GM12878 (cell line): ENCODE measurements around the gene SPIRE1. TPM values are rescaled to one million over a fixed set of nuclear protein-coding genes. Genes with fewer than 3 reads are reported as not detected.

Experiments
- ATAC-seq: fragments of 200-7000 bp; cut with Tn5 transposase; 3 replicates; pipeline ENCODE4 v1.9.1; 2020; ENCODE audit warnings: mild to moderate bottlenecking, moderate library complexity
- BruUV-seq: library from RNA; stranded (reverse); fragments of 400-500 nt; replicated peaks from 2 replicates; lab custom pipeline; 2021; lab: Mats Ljungman, UMichigan
- CTCF ChIA-PET: fragments of 300-600 bp; sonication (Branson Sonifier 250); formaldehyde crosslinking; extraction: SDS; loops from one replicate; lab custom pipeline; 2021; ENCODE audit warnings: inconsistent platforms; lab: Yijun Ruan, JAX
- POLR2A ChIA-PET: fragments of 350-600 bp; formaldehyde crosslinking; extraction: SDS; loops from one replicate; lab custom pipeline; 2021; ENCODE audit warnings: inconsistent platforms; lab: Charles Lee
- RAD21 ChIA-PET: fragments of 300-600 bp; sonication (Branson Sonifier 250); formaldehyde crosslinking; loops from one replicate; lab custom pipeline; 2023; ENCODE audit warnings: antibody characterized with exemption; ENCODE audit not compliant: unreplicated experiment; lab: Charles Lee
- SMC1A ChIA-PET: fragments of 300-600 bp; sonication (Branson Sonifier 250); formaldehyde crosslinking; loops from one replicate; lab custom pipeline; 2023; ENCODE audit not compliant: unreplicated experiment, uncharacterized antibody; lab: Charles Lee
- DNase-seq: peaks from one replicate; pipeline ENCODE4 v3.0.0-alpha.2; 2011; ENCODE audit warnings: low read depth, low spot score
- FAIRE-seq: peaks from 3 replicates; lab custom pipeline; 2011; peaks lifted over from hg19 to GRCh38; lab: Jason Lieb, UNC
- H2AFZ ChIP-seq: 2 replicates; pipeline ENCODE4 v1.6.0; 2011; ENCODE audit warnings: low read depth, low read length, control low read depth; ENCODE audit not compliant: control insufficient read depth
- H3K27ac ChIP-seq: 2 replicates; pipeline ENCODE4 v1.5.1; 2011; ENCODE audit warnings: control low read depth; ENCODE audit not compliant: control insufficient read depth, insufficient read depth
- H3K27me3 ChIP-seq, 2 experiments: replicated peaks in 1 of 2; 2 replicates each; pipeline versions ENCODE4 v1.6.0 to v1.6.1; 2011; ENCODE audit warnings: low read length in 1 of 2; ENCODE audit not compliant: control insufficient read depth in 2 of 2, insufficient read depth in 2 of 2
- H3K36me3 ChIP-seq, 2 experiments: 2 replicates each; pipeline ENCODE4 v1.5.1; 2011; ENCODE audit warnings: low read length in 1 of 2; ENCODE audit not compliant: control insufficient read depth in 2 of 2, insufficient read depth in 2 of 2
- H3K4me1 ChIP-seq: 2 replicates; pipeline ENCODE4 v1.6.1; 2011; ENCODE audit warnings: mild to moderate bottlenecking, low read length, moderate library complexity, mixed read lengths; ENCODE audit not compliant: control insufficient read depth, insufficient read depth
- H3K4me2 ChIP-seq: 2 replicates; pipeline ENCODE4 v1.6.0; 2011; ENCODE audit warnings: control low read depth; ENCODE audit not compliant: control insufficient read depth, insufficient read depth
- H3K4me3 ChIP-seq: fragments of 200-600 bp; sonication (generic); 2 replicates; pipeline ENCODE4 v1.5.1; 2016
- H3K79me2 ChIP-seq: 2 replicates; pipeline ENCODE4 v1.6.0; 2011; ENCODE audit warnings: low read length; ENCODE audit not compliant: control insufficient read depth, insufficient read depth
- H3K9ac ChIP-seq: 2 replicates; pipeline ENCODE4 v1.8.0; 2011; ENCODE audit warnings: low read length, control low read depth, mixed read lengths; ENCODE audit not compliant: control insufficient read depth, insufficient read depth
- H3K9me3 ChIP-seq: replicated peaks from 3 replicates; pipeline ENCODE4 v1.5.1; 2011; ENCODE audit warnings: mild to moderate bottlenecking, low read length; ENCODE audit not compliant: control insufficient read depth, insufficient read depth
- H4K20me1 ChIP-seq: 2 replicates; pipeline ENCODE4 v1.6.0; 2011; ENCODE audit not compliant: control insufficient read depth, insufficient read depth
- BRCA1 ChIP-seq: IDR thresholded peaks from 2 replicates; pipeline ENCODE4 v1.6.1; 2011; ENCODE audit warnings: low read depth, low read length, improper control_type of control experiment
- ETV6 ChIP-seq, 2 experiments: fragments of 450-650 bp in 1 of 2; IDR thresholded peaks in 1 of 2; conservative IDR thresholded peaks in 1 of 2; 2 replicates each; pipeline ENCODE4 v1.6.1; 2014; ENCODE audit warnings: antibody characterized with exemption in 1 of 2, borderline replicate concordance in 1 of 2, low read depth in 1 of 2, mild to moderate bottlenecking in 1 of 2, moderate library complexity in 1 of 2
- MYB ChIP-seq: fragments of 150-350 bp; IDR thresholded peaks from 2 replicates; pipeline ENCODE4 v1.6.1; 2014; ENCODE audit warnings: mild to moderate bottlenecking, low read depth, low read length, borderline replicate concordance
- TBL1XR1 ChIP-seq: IDR thresholded peaks from 2 replicates; pipeline ENCODE4 v1.6.1; 2012; ENCODE audit warnings: low read depth, low read length, improper control_type of control experiment
- WGBS: methylation state at CpG from one replicate; pipeline ENCODE4 v1.1.6; 2016; ENCODE audit warnings: low lambda C conversion rate; ENCODE audit not compliant: insufficient replicate concordance, insufficient coverage; ENCODE audit errors: missing lambda C conversion rate; 5-methylcytosine and 5-hydroxymethylcytosine counted together
- in situ Hi-C: fragments of 300-500 bp; cut with MboI; formaldehyde crosslinking; loops from 9 replicates; pipeline ENCODE4 v1.14.3; 2018; ENCODE audit warnings: mixed read lengths
- intact Hi-C: fragments of 100-400 bp; cut with micrococcal nuclease; formaldehyde crosslinking; loops from one replicate; pipeline ENCODE4 v1.14.2; 2022; ENCODE audit not compliant: unreplicated experiment
- polyA plus RNA-seq, 11 experiments: library from polyadenylated mRNA; depleted of rRNA in 4 of 11; unstranded in 6 of 11; stranded (reverse) in 5 of 11; fragments of >200 nt; fragmentation: Nextera tagmentation in 4 of 11; fragmentation: Illumina TruSeq in 1 of 11; extraction: Ambion mirVana in 4 of 11; extraction: Trizol in 1 of 11; gene quantifications; 1 replicate in 1 of 11; 2 replicates in 10 of 11; pipeline versions ENCODE4 v1.2.1 to v1.2.3, GENCODE V29; 2011 to 2016; ENCODE audit warnings: inconsistent platforms in 2 of 11, missing spikeins in 2 of 11, low read depth in 1 of 11
- total RNA-seq, 4 experiments: library from RNA; depleted of rRNA in 3 of 4; stranded (reverse); fragments of >200 nt in 3 of 4; fragmentation: Illumina TruSeq in 1 of 4; extraction: Trizol in 1 of 4; gene quantifications; 2 replicates each; pipeline versions ENCODE4 v1.2.1 to v1.2.3, GENCODE V29; 2013 to 2021
- TF ChIP-seq, protein P1 (sequence below): fragments of 450-650 bp; IDR thresholded peaks from 2 replicates; pipeline ENCODE4 v1.6.1; 2017; ENCODE audit warnings: borderline replicate concordance

The SPIRE1 gene
- total and polyA plus RNA-seq, 10 of the 15 experiments (the other 5 are each of a cell fraction or from before 2014, with no cell fraction given): 0.18 to 9.2 (median 4.3) TPM

DNA sequence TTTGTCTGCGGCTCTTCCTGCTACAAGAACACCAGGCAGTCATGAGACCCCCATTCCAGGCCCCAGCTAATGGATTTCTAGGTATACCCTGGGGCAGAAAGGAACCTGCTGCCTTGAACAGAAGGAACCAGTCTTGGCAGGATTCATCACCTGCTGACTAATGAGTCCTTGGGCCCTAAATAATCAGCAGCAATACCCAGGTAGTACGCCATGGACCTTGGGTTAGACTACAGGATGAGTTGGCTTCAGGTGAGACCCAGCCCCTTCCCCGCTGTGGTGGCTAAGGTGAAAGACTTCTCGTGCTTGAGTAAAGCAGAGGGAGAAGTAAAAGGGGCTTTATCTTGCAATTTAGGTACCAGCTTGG lies 105.0 kb downstream of the SPIRE1 start:
- POLR2A ChIA-PET: no interaction called here

More for the DNA sequence above, 105.0 kb downstream of the SPIRE1 start:
- DNase-seq (no peak), FAIRE-seq (no peak), ATAC-seq (no peak)
- RAD21 ChIA-PET: no interaction called here
- BruUV-seq: no TSS peak
- 49% methylated on average over 4 of the region's 4 CpGs for WGBS
- H3K79me2 ChIP-seq: no peaks in the 10 kb centered on the region
- intact Hi-C loops (no loop called here), in situ Hi-C loops (no loop called here)
- H3K9me3 ChIP-seq: no peaks in the 10 kb centered on the region; the same call in 1 of the 3 replicates
- no peak overlapping the region for H3K9ac ChIP-seq
- no peaks in the 10 kb centered on the region for H3K4me1 ChIP-seq
- CTCF ChIA-PET: no interaction called here
- TF ChIP-seq, protein P1, sequence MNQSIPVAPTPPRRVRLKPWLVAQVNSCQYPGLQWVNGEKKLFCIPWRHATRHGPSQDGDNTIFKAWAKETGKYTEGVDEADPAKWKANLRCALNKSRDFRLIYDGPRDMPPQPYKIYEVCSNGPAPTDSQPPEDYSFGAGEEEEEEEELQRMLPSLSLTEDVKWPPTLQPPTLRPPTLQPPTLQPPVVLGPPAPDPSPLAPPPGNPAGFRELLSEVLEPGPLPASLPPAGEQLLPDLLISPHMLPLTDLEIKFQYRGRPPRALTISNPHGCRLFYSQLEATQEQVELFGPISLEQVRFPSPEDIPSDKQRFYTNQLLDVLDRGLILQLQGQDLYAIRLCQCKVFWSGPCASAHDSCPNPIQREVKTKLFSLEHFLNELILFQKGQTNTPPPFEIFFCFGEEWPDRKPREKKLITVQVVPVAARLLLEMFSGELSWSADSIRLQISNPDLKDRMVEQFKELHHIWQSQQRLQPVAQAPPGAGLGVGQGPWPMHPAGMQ: no peak
- TF ChIP-seq TBL1XR1: no peak
- no peak for TF ChIP-seq MYB
- TF ChIP-seq ETV6 (conservative IDR thresholded peaks at IDR 0.05 in 1 of 2, IDR thresholded peaks at IDR 0.05 in 1 of 2; ENCODE audit: borderline replicate concordance in 1 of 2, low read depth in 1 of 2): no peak
- no peak for TF ChIP-seq BRCA1
- no peak overlapping the region for H3K27ac ChIP-seq
- SMC1A ChIA-PET: no interaction called here
- no peaks in the 10 kb centered on the region for H4K20me1 ChIP-seq
- H2AFZ ChIP-seq: no peak overlapping the region
- no peaks in the 10 kb centered on the region for H3K36me3 ChIP-seq
- no peak overlapping the region for H3K4me3 ChIP-seq
- H3K27me3 ChIP-seq: no peaks in the 10 kb centered on the region
- H3K4me2 ChIP-seq: no peak overlapping the region
